RWPE1 (cell line): ENCODE measurements around the gene SLC2A9.

Experiments
- CTCF ChIA-PET: fragments of 350-600 bp; sonication (Branson Sonifier 250); formaldehyde crosslinking; extraction: SDS; loops from one replicate; lab custom pipeline; 2021; lab: Yijun Ruan, JAX
- POLR2A ChIA-PET: fragments of 400-600 bp; formaldehyde crosslinking; extraction: SDS; loops from one replicate; lab custom pipeline; 2020; ENCODE audit warnings: antibody characterized with exemption; ENCODE audit not compliant: low non-redundant PET; lab: Yijun Ruan, JAX
- DNase-seq: peaks from one replicate; pipeline ENCODE4 v3.0.0; 2012; ENCODE audit warnings: low spot score
- H3K27ac ChIP-seq: fragments of 450-650 bp; 2 replicates; pipeline ENCODE4 v1.5.1; 2017
- CTCF ChIP-seq: fragments of 450-650 bp; conservative IDR thresholded peaks from 2 replicates; pipeline ENCODE4 v1.5.1; 2017; ENCODE audit warnings: low read depth, mild to moderate bottlenecking

The SLC2A9 gene

GRCh38 chr4:9997886-9998285 lies 23.4 kb downstream of the SLC2A9 start:
- ChIA-PET CTCF (no interaction called here), POLR2A (no interaction called here)
- TF ChIP-seq CTCF, result no peak
- no peak for DNase-seq
- no peak overlapping the region for H3K27ac ChIP-seq

- ChIA-PET POLR2A (no interaction called here), CTCF (no interaction called here)
- DNase-seq, result no peak
- no peak for TF ChIP-seq CTCF
- no peak overlapping the region for H3K27ac ChIP-seq
These were observed 24.8 kb downstream of the SLC2A9 start for GRCh38 chr4:9996319-9997110.

GRCh38 chr4:9994246-9994847 lies 26.9 kb downstream of the SLC2A9 start:
- ChIA-PET POLR2A (no interaction called here), CTCF (no interaction called here)
- DNase-seq, result no peak
- TF ChIP-seq CTCF, result no peak
- no peak overlapping the region for H3K27ac ChIP-seq

- CTCF ChIA-PET, result no interaction called here
- TF ChIP-seq CTCF, result no peak
- POLR2A ChIA-PET, result no interaction called here
- DNase-seq, result no peak
- no peak overlapping the region for H3K27ac ChIP-seq
These were observed 31.2 kb downstream of the SLC2A9 start for GRCh38 chr4:9989918-9990635.

- DNase-seq, result no peak
- POLR2A ChIA-PET, result no interaction called here
- TF ChIP-seq CTCF, result no peak
- no peak overlapping the region for H3K27ac ChIP-seq
- CTCF ChIA-PET, result no interaction called here
These were observed 32.4 kb downstream of the SLC2A9 start for GRCh38 chr4:9988933-9989332.

GRCh38 chr4:9988363-9988749 lies 32.9 kb downstream of the SLC2A9 start:
- POLR2A ChIA-PET, result no interaction called here
- no peak for TF ChIP-seq CTCF
- CTCF ChIA-PET, result no interaction called here
- H3K27ac ChIP-seq, result no peak overlapping the region
- DNase-seq, result no peak
